PC-9 (cell line): ENCODE results near the gene OR2V1. TPM values are rescaled to one million over a fixed set of nuclear protein-coding genes. Genes with fewer than 3 reads are reported as not detected.

Experiments used
- BruUV-seq: library from RNA; stranded (reverse); fragments of 400-500 nt; replicated peaks from 2 replicates; lab custom pipeline; 2021; lab: Mats Ljungman, UMichigan
- CTCF ChIA-PET: fragments of 300-600 bp; sonication (Branson Sonifier 250); formaldehyde crosslinking; loops from one replicate; lab custom pipeline; 2022; ENCODE audit warnings: antibody characterized with exemption; lab: Charles Lee
- POLR2A ChIA-PET: fragments of 300-600 bp; sonication (Branson Sonifier 250); formaldehyde crosslinking; loops from one replicate; lab custom pipeline; 2022; ENCODE audit warnings: antibody characterized with exemption; ENCODE audit not compliant: unreplicated experiment; lab: Charles Lee
- DNase-seq, 2 experiments: peaks; one replicate each; pipeline versions ENCODE4 v3.0.0 to v3.0.0-alpha.2; 2015 to 2022; ENCODE audit warnings: mixed read lengths in 1 of 2
- H2AFZ ChIP-seq: fragments of 200-600 bp; sonication (generic); 2 replicates; pipeline ENCODE4 v1.8.1; 2017; ENCODE audit warnings: antibody characterized with exemption
- H3F3A ChIP-seq: fragments of 200-600 bp; sonication (generic); 2 replicates; pipeline ENCODE4 v1.8.1; 2017; ENCODE audit warnings: antibody characterized with exemption, mild to moderate bottlenecking, low read depth; ENCODE audit not compliant: insufficient read depth
- H3K27ac ChIP-seq: fragments of 200-600 bp; sonication (generic); 2 replicates; pipeline ENCODE4 v1.6.1; 2016; ENCODE audit warnings: mixed run types
- H3K27me3 ChIP-seq: fragments of 200-600 bp; sonication (generic); 2 replicates; pipeline ENCODE4 v1.6.1; 2016; ENCODE audit warnings: low read depth, mixed run types; ENCODE audit not compliant: insufficient read depth
- H3K36me3 ChIP-seq: fragments of 200-600 bp; sonication (generic); 2 replicates; pipeline ENCODE4 v1.6.1; 2016; ENCODE audit warnings: low read depth, mixed run types
- H3K4me1 ChIP-seq: fragments of 200-600 bp; sonication (generic); replicated peaks from 2 replicates; pipeline ENCODE4 v1.6.1; 2016; ENCODE audit warnings: mixed run types; ENCODE audit not compliant: insufficient read depth
- H3K4me2 ChIP-seq: fragments of 200-600 bp; sonication (generic); 2 replicates; pipeline ENCODE4 v1.6.1; 2017; ENCODE audit warnings: mixed run types
- H3K4me3 ChIP-seq: fragments of 200-600 bp; sonication (generic); 2 replicates; pipeline ENCODE4 v1.6.1; 2016; ENCODE audit warnings: mixed run types
- H3K79me2 ChIP-seq: fragments of 200-600 bp; sonication (generic); 2 replicates; pipeline ENCODE4 v1.6.1; 2017; ENCODE audit warnings: low read depth, mixed run types
- H3K9me2 ChIP-seq: fragments of 200-600 bp; sonication (generic); 2 replicates; pipeline ENCODE4 v1.8.1; 2017; ENCODE audit warnings: mild to moderate bottlenecking; ENCODE audit not compliant: insufficient read depth
- H3K9me3 ChIP-seq: fragments of 200-600 bp; sonication (generic); 2 replicates; pipeline ENCODE4 v1.8.1; 2016; ENCODE audit warnings: low read depth; ENCODE audit not compliant: insufficient read depth
- H4K20me1 ChIP-seq: fragments of 200-600 bp; sonication (generic); 2 replicates; pipeline ENCODE4 v1.8.1; 2017; ENCODE audit not compliant: insufficient read depth
- CTCF ChIP-seq: fragments of 200-600 bp; sonication (generic); conservative IDR thresholded peaks from 2 replicates; pipeline ENCODE4 v1.6.1; 2017; ENCODE audit warnings: mixed run types, antibody characterized with exemption, mild to moderate bottlenecking, moderate library complexity
- EZH2 ChIP-seq: fragments of 200-600 bp; sonication (generic); IDR thresholded peaks from 2 replicates; pipeline ENCODE4 v1.8.0; 2017; ENCODE audit warnings: antibody characterized with exemption, low read depth
- intact Hi-C: fragments of 100-400 bp; cut with micrococcal nuclease; formaldehyde crosslinking; loops from one replicate; pipeline ENCODE4 v1.10.0; 2022; ENCODE audit not compliant: unreplicated experiment
- total RNA-seq: library from RNA; stranded (reverse); gene quantifications from 2 replicates; pipeline ENCODE4 v1.2.3, GENCODE V29; 2021

OR2V1 gene
- total RNA-seq, 1 experiment from 2014 or later: not detected

DNA sequence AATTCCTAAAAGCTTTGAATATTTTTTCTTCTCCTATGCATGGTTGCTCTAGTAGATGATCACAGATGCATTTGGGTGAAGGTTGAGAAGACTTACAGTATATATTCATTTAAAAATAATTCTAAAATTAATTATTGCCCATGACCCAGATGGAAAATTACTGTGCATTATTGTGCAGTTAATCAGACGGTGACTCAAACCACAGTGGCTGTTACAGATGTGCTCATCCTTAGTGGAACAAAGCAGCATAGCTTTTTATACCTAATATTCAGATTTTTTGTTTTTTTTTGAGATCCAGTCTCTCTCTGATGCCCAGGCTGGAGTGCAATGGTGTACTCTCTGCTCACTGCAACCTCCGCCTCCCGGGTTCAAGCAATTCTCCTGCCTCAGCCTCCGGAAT, 10.7 kb downstream of the OR2V1 start:
- Histone ChIP-seq H2AFZ (no peak overlapping the region), H3K36me3 (no peaks in the 10 kb centered on the region), H3F3A (peaks cover 13% of the 10 kb centered on the region; the same call in 1 of the 2 replicates), H3K4me2 (peak overlapping the region; percentile 45; the same call in 1 of the 2 replicates), H3K4me1 (peaks cover 22% of the 10 kb centered on the region), H3K9me3 (no peaks in the 10 kb centered on the region), H3K27ac (peak overlapping the region; percentile 56), H3K79me2 (no peaks in the 10 kb centered on the region), H3K9me2 (no peaks in the 10 kb centered on the region), H4K20me1 (no peaks in the 10 kb centered on the region), H3K4me3 (no peak overlapping the region), H3K27me3 (no peaks in the 10 kb centered on the region)
- intact Hi-C loops: no loop called here
- POLR2A ChIA-PET: interaction anchor here (0.8 kb wide), 1 partner anchor 247 kb away, joined by 15 read pairs; no protein-coding TSS in a partner anchor
- BruUV-seq: no TSS peak
- DNase-seq: peak in 1 of 2 experiments; percentile 39
- CTCF ChIA-PET: no interaction called here
- TF ChIP-seq CTCF (no peak), EZH2 (no peak)

DNA sequence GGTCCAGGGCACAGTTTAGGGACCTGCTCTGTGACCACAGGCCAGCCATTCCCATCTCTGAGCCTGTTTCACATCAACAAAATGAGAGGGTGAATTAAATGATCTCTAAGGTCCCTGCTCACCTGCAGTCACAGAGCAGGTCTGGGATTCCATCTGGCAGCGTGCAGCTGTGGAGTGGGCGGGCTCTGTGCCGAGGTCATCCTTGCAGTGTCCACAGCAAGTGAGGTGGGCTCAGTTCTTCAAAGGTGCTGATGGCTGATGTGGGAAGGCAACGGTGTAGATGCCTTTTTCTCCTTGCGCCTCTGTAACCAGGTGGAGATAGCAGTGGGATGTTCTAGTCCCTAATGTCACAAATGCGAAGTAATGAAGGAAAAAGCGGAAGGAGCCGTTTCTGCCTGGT, 11.9 kb downstream of the OR2V1 start:
- H2AFZ ChIP-seq: no peak overlapping the region
- H3K27ac ChIP-seq: no peak overlapping the region
- no peak overlapping the region for H3K4me3 ChIP-seq
- H3K79me2 ChIP-seq: no peaks in the 10 kb centered on the region
- POLR2A ChIA-PET: no interaction called here
- CTCF ChIA-PET: no interaction called here
- no peaks in the 10 kb centered on the region for H3K36me3 ChIP-seq
- no peaks in the 10 kb centered on the region for H3K9me2 ChIP-seq
- intact Hi-C loops: no loop called here
- H3F3A ChIP-seq: peaks cover 13% of the 10 kb centered on the region; the same call in 1 of the 2 replicates
- no TSS peak for BruUV-seq
- DNase-seq: no peak
- H3K9me3 ChIP-seq: no peaks in the 10 kb centered on the region
- no peaks in the 10 kb centered on the region for H4K20me1 ChIP-seq
- H3K4me1 ChIP-seq: peaks cover 22% of the 10 kb centered on the region
- H3K27me3 ChIP-seq: no peaks in the 10 kb centered on the region
- TF ChIP-seq EZH2 (no peak), CTCF (no peak)
- H3K4me2 ChIP-seq: no peak overlapping the region

DNA sequence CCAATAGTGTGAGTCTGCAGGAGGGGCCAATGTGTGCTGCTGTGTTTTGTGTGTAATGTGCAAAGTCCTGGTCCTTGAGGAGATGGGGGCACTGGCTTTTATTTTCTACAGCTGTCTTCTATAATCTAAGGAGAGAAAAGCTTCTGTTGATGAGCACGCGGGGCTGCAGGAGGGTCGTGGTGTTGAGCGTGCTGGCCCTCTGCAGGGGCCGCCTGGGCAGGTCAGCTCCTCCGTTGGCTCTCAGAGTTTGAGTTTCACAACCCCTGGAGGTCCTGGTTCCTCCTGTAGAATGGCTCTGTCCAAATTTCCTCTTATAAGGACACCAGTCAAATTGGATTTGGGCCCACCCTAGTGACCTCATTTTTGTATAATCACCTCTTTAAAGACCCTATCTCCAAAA, 12.6 kb downstream of the OR2V1 start:
- Histone ChIP-seq H3F3A (peaks cover 13% of the 10 kb centered on the region; the same call in 1 of the 2 replicates), H3K27ac (no peak overlapping the region), H3K9me3 (no peaks in the 10 kb centered on the region), H4K20me1 (no peaks in the 10 kb centered on the region), H3K9me2 (no peaks in the 10 kb centered on the region), H3K79me2 (no peaks in the 10 kb centered on the region), H3K27me3 (no peaks in the 10 kb centered on the region), H3K4me3 (no peak overlapping the region), H3K4me2 (no peak overlapping the region), H2AFZ (no peak overlapping the region), H3K36me3 (no peaks in the 10 kb centered on the region), H3K4me1 (peaks cover 22% of the 10 kb centered on the region)
- no peak for DNase-seq
- ChIA-PET POLR2A (interaction anchor here (0.6 kb wide), 1 partner anchor 16 kb away, joined by 7 read pairs; no protein-coding TSS in a partner anchor), CTCF (no interaction called here)
- TF ChIP-seq CTCF: no peak
- TF ChIP-seq EZH2: no peak
- BruUV-seq: no TSS peak
- intact Hi-C loops: no loop called here
